Gastroesophageal sphincter (tissue), 4 donors: ENCODE results near the gene INO80B. TPM values are rescaled to one million over a fixed set of nuclear protein-coding genes. Genes with fewer than 3 reads are reported as not detected.

Source experiments
- ATAC-seq: fragments of 150-250 bp; one replicate; pipeline ENCODE4 v1.9.1; 2016; ENCODE audit warnings: mild to moderate bottlenecking, moderate library complexity
- H3K27ac ChIP-seq, 4 donors: fragments of 200-600 bp; sonication (generic) in 3 of 4; 1 replicate in 3 of 4; 2 replicates in 1 of 4; pipeline ENCODE4 v1.5.1; 2016 to 2019
- H3K27me3 ChIP-seq: fragments of 200-600 bp; sonication (generic); one replicate; pipeline ENCODE4 v1.5.1; 2019
- H3K36me3 ChIP-seq, 2 donors: fragments of 200-600 bp; sonication (generic); one replicate each; pipeline ENCODE4 v1.5.1; 2019; ENCODE audit warnings: control low read depth in 1 of 2
- H3K4me1 ChIP-seq, 3 donors: fragments of 200-600 bp; sonication (generic); 1 replicate in 2 of 3; 2 replicates in 1 of 3; pipeline ENCODE4 v1.5.1; 2016 to 2019; ENCODE audit warnings: control low read depth in 2 of 3
- H3K4me3 ChIP-seq, 2 donors: fragments of 200-600 bp; sonication (generic); one replicate each; pipeline ENCODE4 v1.5.1; 2019; ENCODE audit warnings: mild to moderate bottlenecking in 1 of 2, moderate library complexity in 1 of 2
- H3K9me3 ChIP-seq, 3 donors: fragments of 200-600 bp; sonication (generic); one replicate each; pipeline ENCODE4 v1.5.1; 2017 to 2019; ENCODE audit warnings: control low read depth in 2 of 3
- CTCF ChIP-seq, 4 experiments: fragments of 200-600 bp in 2 of 4; fragments of 450-650 bp in 2 of 4; sonication (generic) in 1 of 4; IDR thresholded peaks; one replicate each; pipeline ENCODE4 v1.5.1; 2017 to 2019; ENCODE audit warnings: antibody characterized with exemption in 4 of 4, mild to moderate bottlenecking in 2 of 4, moderate library complexity in 2 of 4
- EP300 ChIP-seq: sonication (generic); formaldehyde crosslinking; IDR thresholded peaks from one replicate; pipeline ENCODE4 v1.6.1; 2017; ENCODE audit warnings: antibody characterized with exemption, mild to moderate bottlenecking
- POLR2A ChIP-seq, 2 donors: fragments of 450-650 bp; IDR thresholded peaks; one replicate each; pipeline ENCODE4 v1.6.1; 2017; ENCODE audit warnings: antibody characterized with exemption in 2 of 2, mild to moderate bottlenecking in 2 of 2, moderate library complexity in 1 of 2
- POLR2AphosphoS5 ChIP-seq: sonication (generic); formaldehyde crosslinking; IDR thresholded peaks from one replicate; pipeline ENCODE4 v1.6.1; 2017; ENCODE audit warnings: antibody characterized with exemption
- WGBS, 2 donors: methylation state at CpG; one replicate each; pipeline ENCODE4 v1.1.5; 2018; ENCODE audit warnings: low coverage in 1 of 2; 5-methylcytosine and 5-hydroxymethylcytosine counted together
- total RNA-seq, 4 donors: library from RNA; depleted of rRNA; stranded (reverse); fragments of >200 nt; gene quantifications; one replicate each; pipeline ENCODE4 v1.1.0, GENCODE V29; 2016

INO80B gene
- total RNA-seq, 4 donors from 2014 or later = 14.3 to 26.4 (median 19.2) TPM

- ATAC-seq = no peak
- H3K36me3 ChIP-seq = no peaks in the 10 kb centered on the region
- H3K27ac ChIP-seq = no peak overlapping the region
- TF ChIP-seq EP300 (no peak), POLR2A (IDR thresholded peaks at IDR 0.05) (no peak), POLR2AphosphoS5 (no peak), CTCF (IDR thresholded peaks at IDR 0.05) (no peak)
- WGBS, 2 donors = 67 to 68% methylated on average over 2 of the region's 2 CpGs
- no peaks in the 10 kb centered on the region for H3K4me1 ChIP-seq
- peaks cover 2% of the 10 kb centered on the region for H3K27me3 ChIP-seq
- no peak overlapping the region for H3K4me3 ChIP-seq
- no peaks in the 10 kb centered on the region for H3K9me3 ChIP-seq
These were observed 6.1 kb upstream of the INO80B start for GRCh38 chr2:74448771-74449170.

- WGBS, 2 donors = 82 to 93% methylated on average over 3 of the region's 3 CpGs
These were observed 4.2 kb upstream of the INO80B start for GRCh38 chr2:74450570-74451190.

GRCh38 chr2:74457129-74457548 lies 2.3 kb downstream of the INO80B start:
- ATAC-seq = no peak
- H3K36me3 ChIP-seq = peaks cover 0 to 13% of the 10 kb centered on the region in 2 donors
- H3K4me1 ChIP-seq = peaks cover 2 to 44% (median 29%) of the 10 kb centered on the region in 3 donors
- no peaks in the 10 kb centered on the region for H3K27me3 ChIP-seq
- WGBS, 2 donors = 0 to 6% methylated on average over 3 to 7 of the region's 27 CpGs
- H3K4me3 ChIP-seq = peak overlapping the region; percentile 58 to 79
- peak overlapping the region; percentile 80 to 98 (median 94) for H3K27ac ChIP-seq
- TF ChIP-seq CTCF (IDR thresholded peaks at IDR 0.05) (no peak), POLR2AphosphoS5 (no peak), POLR2A (IDR thresholded peaks at IDR 0.05) (no peak), EP300 (no peak)
- H3K9me3 ChIP-seq = no peaks in the 10 kb centered on the region

More at GRCh38 chr2:74450570-74451190, 4.2 kb upstream of the INO80B start:
- H3K36me3 ChIP-seq = no peaks in the 10 kb centered on the region
- ATAC-seq = no peak
- no peaks in the 10 kb centered on the region for H3K9me3 ChIP-seq
- no peak overlapping the region for H3K4me3 ChIP-seq
- H3K4me1 ChIP-seq = peaks cover 2 to 12% (median 7%) of the 10 kb centered on the region in 3 donors
- H3K27me3 ChIP-seq = no peaks in the 10 kb centered on the region
- H3K27ac ChIP-seq = no peak overlapping the region
- no peak for TF ChIP-seq CTCF (IDR thresholded peaks at IDR 0.05)
- no peak for TF ChIP-seq EP300
- TF ChIP-seq POLR2A (IDR thresholded peaks at IDR 0.05) = no peak
- no peak for TF ChIP-seq POLR2AphosphoS5

- Histone ChIP-seq H3K27me3 (no peaks in the 10 kb centered on the region), H3K4me1 (peaks cover 2 to 44% (median 29%) of the 10 kb centered on the region in 3 donors), H3K4me3 (peak overlapping the region; percentile 58 to 79), H3K9me3 (no peaks in the 10 kb centered on the region), H3K36me3 (peaks cover 0 to 18% of the 10 kb centered on the region in 2 donors), H3K27ac (peak overlapping the region; percentile 80 to 98 (median 94))
- peak; percentile 8 for ATAC-seq
- TF ChIP-seq EP300 = no peak
- peak; percentile 28 to 29 for TF ChIP-seq POLR2A (IDR thresholded peaks at IDR 0.05)
- TF ChIP-seq POLR2AphosphoS5 = no peak
- no peak for TF ChIP-seq CTCF (IDR thresholded peaks at IDR 0.05)
- WGBS, 2 donors = 0% methylated on average over 4 of the region's 46 CpGs; no CpG with 5 or more reads in 1 of the 2 donors
These were observed 2.8 kb downstream of the INO80B start for GRCh38 chr2:74457549-74458131.
